NCI-H774 (cell line): Measurements from ENCODE around the gene MAP2K5.
"Not testable (repeated sequence)": the region's sequence is repeated elsewhere in the genome, so short reads cannot be mapped to it uniquely, and the experiment has no call there.

Experiments
- DNase-seq: peaks from one replicate; lab custom pipeline; 2025; lab: John Stamatoyannopoulos, UW

The MAP2K5 gene

DNA sequence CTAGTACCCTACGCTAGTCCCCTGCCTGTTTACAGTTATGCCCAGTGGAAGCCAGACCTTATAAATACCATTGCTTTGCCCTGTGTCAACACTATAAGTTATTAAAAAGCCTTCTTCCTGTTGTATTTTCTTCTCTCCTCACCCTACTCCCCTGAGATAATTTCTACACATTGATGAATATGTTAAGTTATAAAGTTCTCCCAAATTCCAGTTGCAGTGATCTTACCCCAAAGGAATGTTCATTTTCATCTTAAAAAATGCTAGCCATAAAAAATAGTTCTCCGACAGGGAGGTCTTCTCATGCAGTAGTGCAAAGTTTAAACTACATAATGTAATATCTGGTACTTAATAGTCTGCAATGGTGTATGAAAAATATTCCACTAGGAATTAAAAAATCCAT lies 58.6 kb downstream of the MAP2K5 start:
- DNase-seq = no peak

DNA sequence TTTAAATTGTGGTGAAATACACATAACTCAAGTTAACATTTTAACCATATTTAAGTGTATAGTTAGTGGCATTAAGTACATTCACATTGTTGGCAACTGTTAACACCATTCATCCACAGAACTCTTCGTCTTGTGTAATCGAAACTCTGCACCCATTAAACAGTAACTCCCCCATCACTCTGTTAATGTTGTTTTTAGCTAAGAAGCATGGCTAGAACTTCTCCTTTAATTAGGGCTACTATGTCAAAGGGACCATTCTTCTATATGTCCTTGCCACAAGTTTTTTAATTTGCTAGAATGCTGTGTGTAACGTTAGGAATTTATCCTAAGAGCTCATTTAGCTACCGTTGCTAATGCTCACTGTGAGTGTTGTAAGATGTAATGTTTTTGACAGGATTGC lies 60.6 kb downstream of the MAP2K5 start:
- no peak for DNase-seq

DNA sequence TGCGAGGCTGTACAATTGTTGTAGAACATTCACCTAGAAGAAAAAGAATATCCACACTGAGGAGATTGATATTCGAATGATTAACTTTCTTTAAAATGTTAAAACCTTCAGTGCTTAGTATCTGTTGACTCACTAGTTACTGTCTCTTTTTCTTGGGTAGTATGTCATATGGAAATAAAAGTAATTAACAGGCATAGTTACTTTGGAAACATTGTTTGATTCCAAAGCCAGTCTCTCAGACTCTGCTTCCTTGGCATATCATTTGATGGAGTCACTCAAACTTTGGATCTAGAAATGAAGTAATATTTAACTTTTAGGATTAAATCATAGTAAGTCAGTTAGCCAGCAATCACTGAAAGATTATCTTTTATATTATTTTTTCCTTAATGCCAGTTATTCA lies 63.4 kb downstream of the MAP2K5 start:
- no peak for DNase-seq

DNA sequence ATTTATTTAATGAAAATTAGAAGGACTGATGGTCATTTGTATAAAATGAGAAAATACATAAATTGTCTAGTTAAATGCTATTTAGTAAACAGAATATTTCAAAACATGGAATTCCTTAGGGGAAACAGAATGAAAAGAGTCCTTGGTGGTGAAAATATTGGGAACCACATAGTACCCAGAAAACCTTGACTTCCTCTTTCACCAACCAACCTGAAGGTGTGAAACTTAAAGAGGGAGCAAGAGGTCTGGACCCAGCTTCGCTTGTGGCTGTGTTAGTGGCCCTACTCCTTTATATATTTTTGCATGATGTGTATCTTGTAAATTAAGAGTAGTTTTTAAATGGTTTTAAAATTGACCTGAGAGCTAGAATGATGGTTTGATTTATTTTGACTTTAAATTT lies 64.2 kb downstream of the MAP2K5 start:
- no peak for DNase-seq

DNA sequence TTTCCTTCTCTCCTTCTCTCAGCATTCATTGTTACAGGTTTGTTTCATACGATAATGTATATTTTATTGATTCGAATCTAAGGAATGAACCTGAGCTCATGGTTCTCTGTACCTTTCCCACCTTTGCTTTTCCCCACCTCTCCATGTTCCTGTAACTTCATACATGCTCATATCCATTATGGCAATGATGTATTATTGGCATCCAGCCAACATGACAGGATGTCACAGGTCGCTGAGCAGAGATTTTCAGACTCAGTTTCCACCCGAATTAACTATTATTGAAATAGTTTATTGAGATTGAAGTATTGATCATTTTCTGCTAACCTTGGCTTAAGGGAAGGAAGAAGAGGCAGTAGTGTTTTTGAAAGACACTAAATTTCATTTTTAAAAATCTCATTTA lies 64.8 kb downstream of the MAP2K5 start:
- DNase-seq = no peak

DNA sequence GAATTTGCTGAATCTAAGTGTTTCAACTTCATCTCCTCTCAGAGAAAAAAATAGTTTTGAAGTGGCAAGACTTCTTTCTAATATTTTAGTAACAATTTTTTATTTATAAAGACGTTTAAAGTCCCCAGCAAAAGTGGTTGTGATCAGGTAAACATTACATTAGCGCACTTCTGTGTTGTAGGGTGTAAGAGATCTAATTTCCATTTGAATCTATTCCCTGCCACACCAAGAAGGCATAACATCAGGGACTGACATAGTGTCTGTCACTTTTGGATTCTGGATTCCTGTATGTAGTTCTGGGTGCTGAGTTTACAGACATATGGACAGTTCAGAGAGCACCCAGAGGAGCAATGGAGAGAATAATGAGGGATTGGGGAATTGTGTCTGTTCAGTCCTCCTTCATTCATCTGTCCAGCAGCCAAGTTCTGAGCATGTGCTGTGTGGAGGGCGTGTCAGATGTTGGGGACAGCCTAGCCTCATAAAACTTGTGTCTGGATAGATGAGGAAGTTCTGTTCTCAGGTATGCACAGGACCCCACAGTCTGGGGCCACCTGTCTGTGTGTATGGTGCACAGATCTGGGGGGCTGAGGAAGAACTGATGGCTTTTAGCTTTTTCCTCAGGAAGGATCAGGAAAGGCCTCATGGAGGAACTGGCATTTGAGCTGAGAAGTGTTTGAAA lies 65.6 kb downstream of the MAP2K5 start:
- DNase-seq = no peak

DNA sequence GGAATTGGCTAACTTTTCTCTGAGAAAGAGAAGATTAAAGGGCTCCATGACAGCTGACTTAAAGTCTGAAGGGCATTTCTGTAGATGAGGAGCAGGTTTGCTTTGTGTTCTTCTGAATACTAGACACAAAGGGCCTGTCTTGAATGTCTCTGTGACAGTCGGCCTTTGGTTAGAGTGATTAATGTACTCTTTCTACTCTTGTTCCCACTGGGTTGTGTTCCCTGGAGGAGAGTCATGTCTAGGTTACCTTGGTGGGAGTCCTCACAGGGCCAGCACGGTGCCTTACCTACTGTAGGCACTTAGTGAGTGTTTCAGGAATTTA lies 66.1 kb downstream of the MAP2K5 start:
- DNase-seq = no peak

DNA sequence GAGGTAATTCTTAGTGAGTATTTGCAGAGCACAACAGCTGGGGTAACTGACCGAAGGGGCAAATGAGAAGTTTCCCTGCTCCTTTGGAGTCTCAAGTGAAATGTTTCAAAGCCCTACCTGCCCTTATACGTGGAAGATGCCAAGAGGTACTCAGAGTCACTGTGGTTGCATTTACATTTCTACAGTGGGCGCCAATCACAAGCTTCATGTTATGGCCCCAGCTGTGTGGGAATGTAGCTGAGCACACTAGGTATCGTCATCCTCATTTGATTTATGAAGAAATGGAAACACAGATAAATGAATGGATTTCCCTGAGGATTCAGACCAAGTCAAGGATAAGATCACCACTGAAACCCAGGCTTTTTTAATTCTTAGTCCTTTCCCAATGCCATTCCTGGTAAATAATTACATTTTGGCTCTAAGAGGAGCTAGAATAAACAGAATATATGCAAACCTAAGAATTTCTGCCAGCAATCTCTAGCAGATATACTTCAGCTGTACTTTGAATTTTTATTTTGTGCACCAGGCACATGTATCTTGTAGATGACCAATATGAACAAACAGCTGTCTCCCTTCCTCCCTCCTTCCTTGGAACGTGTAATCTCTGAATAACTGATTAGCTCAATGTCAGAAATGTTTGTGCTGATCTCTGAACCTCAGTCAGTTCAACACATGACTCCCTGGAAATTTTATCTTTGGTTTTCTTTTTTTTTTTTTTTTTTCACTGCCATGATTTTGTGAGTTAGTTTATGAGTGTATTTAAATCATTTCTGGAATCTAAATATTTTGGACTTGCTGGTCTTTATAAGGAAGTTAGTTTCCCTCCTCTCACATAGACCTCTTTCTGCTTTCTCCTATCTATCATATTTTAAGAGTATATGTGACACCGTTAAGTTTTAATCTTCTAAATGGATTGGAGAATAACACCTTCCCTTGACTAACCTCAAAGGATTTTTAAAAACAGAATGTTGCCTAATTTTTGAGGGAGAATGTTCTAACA lies 69.2 kb downstream of the MAP2K5 start:
- DNase-seq = no peak

DNA sequence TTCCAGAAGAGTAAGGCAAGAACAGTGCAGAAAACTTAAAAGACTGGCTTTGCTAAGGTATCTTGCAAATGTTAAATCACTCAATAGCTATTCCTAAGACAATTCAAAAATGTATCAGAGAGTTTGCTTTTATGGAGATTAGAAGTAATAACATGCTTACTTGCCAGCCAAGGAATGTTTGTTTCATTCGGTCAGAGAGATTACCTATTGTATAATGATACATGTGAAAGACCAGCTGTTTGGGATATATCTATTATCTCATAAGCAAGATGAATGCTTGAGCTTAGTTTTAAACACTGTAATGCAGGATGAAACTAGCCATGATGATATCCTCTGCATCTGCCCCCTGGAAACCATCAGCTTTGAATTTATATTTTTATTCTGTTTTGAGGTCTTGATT lies 70.7 kb downstream of the MAP2K5 start:
- DNase-seq = no peak

DNA sequence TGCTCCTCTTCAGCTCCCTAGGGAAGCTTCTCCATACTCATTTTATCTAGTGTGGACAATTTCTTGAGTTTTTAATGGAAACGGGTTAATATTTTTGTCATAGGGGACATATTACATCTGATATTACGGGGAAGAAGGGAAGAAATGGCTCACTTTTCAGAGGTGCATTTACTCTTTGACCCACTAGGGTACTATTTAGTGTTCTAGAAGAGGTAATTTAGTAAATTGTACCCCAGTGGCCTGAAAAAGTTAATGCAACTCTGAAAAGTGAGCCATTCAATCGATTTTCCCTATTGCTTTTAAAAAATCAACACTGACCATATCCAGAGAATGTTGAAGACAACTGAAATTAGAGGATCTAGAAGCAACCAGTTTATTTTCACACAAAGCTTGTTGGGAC lies 71.2 kb downstream of the MAP2K5 start:
- DNase-seq = no peak

DNA sequence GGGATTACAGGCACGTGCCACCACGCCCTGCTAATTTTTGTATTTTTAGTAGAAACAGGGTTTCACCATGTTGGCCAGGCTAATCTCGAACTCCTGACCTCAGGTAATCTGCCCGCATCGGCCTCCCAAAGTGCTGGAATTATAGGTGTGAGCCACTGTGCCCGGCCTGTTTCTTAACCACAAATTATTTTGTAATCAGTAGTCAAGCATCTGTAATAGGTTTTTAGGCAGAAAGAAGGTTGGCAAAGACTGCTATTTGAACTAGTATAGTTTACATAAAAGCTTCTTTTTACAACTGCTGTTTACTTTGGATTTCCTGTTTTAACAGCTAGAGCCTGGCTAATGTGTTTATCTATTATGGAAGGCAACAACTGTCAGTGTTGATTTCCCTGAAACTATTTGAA lies 72.6 kb downstream of the MAP2K5 start:
- DNase-seq = peak; percentile 72

DNA sequence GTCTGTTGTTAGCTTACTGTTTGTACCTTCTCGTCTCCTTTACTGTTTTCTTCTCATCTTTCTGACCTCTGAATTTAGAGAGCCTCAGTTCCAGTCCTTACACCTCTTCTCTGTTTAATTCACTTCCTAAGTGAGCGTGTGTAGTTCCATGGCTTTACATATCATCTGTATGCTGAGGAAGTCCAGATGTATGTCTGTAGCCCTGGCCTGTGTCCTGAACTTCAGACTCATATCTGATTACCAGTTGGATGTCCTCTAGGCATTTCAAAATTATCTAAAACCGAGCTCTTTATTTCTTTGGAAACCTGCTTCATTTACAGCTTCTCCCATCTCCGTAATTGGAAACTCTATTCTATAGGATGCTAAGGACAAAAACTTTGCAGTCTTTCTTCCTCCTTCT lies 75.8 kb downstream of the MAP2K5 start:
- no peak for DNase-seq

DNA sequence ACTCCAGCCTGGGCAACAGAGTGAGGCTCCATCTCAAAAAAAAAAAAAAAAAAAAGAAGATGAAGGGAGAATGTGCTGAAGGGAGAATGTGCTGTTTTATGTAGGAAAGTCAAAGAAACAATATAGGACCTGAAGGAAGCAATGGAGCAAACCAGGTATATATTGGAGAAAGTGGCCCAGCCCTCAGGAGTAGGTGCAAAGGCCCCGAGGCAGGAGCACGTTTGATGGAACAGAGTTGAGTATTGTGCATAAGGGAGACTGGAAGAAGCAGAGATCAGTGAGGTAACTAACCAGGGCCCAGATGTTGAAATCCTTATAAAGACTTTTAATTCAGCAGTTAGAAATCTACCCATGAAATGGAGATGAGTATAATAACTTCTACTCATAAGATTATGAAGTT lies 79.6 kb downstream of the MAP2K5 start:
- DNase-seq = no peak

DNA sequence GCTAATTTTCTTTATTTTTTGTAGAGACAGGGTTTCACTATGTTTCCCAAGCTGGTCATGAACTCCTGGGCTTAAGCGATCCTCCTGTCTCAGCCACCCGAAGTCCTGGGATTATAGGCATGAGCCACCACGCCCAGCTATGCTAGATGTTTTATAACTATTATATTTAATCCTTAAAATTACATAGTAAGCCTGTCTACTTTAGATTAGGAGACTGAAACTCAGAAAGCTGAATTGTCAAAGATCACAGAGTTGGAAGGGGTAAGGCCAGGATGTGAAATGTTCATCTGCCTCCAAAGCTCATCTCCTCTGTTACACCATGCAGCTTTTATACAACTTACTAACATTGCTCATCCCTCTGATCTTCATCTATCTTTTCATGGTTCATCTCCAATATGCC lies 89.8 kb downstream of the MAP2K5 start:
- DNase-seq = no peak

DNA sequence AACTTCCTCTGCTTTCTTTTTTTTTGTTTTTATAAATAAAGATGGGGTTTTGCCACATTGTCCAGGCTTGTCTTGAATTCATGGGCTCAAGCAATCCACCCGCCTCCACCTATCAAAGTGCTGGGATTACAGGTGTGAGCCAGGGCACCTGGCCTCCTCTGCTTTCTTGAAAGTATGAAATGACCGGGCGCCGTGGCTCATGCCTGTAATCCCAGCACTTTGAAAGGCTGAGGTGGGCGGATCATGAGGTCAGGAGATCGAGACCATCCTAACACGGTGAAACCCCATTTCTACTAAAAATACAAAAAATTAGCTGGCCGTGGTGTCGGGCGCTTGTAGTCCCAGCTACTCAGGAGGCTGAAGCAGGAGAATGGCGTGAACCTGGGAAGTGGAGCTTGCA lies 93.4 kb downstream of the MAP2K5 start:
- not testable (repeated sequence) for DNase-seq

DNA sequence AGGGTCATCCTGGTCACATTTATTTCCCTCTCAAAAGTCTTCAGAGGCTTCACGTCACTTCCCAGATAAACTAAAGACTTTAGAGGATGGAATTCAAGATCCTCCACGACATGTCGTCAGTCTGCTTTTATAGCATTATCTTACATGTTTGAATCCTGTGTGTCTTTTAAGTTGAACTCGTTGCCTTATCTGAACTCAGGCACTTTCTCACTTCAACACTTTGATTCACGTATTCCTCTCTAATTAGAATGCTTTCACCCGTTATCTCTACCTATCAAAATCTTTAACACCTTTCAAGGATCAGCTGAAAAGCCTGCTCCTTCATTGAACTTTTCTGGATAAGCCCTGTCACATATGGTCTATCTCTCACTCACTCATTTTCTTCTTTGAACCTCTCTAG lies 97.1 kb downstream of the MAP2K5 start:
- no peak for DNase-seq

DNA sequence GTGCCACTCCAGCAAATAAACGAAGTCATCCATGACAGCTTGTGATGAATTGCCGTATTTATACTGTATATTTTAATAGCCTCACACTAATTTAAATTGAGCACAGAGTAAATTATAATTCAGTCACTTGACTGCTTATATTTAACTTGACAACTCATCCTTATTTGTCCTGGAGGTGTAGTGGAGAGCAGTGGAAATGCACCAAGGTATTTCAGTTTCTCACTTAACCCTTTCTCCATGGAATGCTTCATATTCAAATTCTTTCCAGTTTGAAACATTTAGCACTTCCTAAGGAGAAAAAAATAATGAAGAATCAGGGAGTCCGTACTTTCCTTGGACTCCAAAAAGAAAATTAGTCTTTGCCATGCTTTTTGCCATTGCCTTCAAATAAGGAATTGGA lies 99.0 kb downstream of the MAP2K5 start:
- peak; percentile 4 for DNase-seq

DNA sequence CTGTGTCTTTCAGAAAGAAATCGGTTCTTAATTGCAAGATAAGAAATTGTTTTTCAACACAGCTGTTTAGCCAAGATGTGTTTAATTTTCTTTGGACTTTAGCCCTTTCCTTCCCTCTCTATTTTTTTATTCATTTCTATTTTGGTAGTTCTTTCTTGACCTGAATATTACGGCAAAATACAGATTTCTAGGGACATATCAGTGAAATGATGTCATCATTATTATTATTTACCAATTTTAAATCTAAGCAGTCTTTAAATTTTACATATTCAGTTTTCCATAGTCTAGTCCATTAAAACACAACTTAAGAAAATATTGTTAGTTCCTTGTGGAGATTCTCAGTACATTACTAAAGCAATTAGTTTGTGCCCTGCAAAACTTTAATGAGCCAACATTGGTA lies 104.3 kb downstream of the MAP2K5 start:
- no peak for DNase-seq

DNA sequence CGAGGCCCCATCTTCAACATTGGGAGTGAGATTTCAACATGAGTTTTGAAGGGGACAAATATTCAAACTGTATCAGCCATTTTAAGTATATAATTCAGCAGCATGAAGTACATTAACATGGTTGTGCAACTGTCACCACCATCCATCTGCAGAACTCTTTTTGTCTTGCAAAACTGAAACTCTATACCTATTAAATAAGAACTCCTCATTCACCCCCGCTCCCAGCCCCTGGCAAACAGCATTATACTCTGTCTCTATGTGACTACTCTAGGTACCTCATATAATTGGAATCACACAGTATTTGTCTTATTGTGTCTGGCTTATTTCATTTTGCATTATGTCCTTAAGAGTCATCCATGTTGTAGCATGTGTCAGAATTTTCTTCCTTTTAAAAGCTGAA lies 110.1 kb downstream of the MAP2K5 start:
- DNase-seq = no peak

DNA sequence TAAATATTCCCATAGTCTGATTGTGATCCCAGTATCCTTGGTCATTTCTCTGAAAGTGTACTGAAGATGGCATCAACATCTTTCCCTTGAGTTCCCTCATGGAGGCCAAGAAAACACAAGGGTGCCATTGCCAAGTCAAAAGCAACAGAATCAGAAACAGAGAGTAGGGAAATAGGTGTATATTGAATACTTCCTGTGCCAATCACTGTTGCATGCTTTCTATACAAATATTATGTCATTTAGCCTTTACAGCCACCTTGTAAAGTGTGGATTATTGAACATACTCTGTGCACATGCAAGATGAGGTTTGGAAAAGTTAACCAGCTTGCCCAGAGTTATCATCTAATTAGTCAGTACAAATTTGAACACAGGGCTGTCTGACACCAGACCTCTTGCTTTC lies 117.9 kb downstream of the MAP2K5 start:
- DNase-seq = no peak

DNA sequence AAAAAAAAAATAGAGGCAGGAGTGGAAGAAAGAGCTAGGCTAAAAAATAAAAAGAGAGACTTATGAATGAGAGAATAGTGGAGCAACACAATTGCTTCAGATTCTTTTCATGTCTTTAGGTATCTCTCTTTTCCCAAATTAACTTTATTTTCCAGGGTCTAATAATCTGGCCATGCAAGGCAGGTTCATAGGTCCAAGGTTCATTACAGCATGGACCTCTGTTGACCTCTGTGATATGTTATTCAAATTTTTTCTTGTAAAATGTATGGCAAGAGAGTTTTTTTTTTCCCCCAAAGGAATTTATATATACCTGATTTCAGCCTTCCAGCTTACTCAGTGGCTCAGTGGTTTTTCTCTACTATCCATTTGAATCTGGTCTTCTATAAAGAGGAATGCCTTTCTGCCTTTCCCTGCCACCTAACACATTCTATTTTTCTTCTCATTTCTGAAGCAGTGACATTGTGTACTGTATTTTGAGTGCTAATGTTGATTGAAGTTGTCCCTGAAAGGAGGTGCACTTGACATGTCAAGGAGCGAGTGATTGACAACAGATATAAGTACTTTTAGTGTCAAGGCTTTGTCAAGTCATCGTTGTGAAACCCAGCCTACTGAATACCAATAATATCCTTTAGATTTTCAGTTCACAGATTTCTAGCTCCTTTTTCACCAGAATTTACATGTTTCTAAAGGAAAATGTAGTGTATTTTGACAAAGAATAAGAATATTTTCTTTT lies 118.5 kb downstream of the MAP2K5 start:
- no peak for DNase-seq

DNA sequence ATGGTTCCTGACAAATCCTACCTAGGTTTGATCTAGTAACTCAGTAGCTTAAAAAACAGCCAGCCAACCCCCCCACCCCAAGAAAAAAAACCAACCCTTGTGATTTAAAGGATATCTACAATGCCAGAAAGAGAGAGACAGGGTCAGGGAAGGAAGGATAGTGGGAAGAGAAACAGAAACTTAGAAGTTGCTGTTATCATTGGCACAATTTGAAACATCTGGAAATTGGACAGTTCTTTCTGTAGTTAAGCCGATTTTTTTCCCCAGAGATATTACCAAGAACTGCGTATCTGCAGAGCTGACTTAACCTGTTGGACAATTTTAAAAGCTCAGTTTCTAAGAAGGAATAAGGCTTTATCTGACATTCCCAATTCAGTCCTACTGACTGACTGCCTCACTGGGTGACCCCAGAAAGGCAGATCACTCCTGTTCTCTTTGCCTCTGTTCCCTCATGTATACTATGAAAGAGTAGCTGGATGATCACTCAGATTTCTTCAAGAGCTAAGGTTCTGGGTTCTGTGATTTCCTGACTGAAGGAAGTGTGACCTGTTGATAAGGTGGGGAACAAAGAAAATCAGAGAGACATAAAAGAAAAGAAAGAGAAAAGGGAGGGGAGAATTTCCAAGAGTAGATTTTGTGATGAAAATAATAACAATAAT lies 128.3 kb downstream of the MAP2K5 start:
- DNase-seq = no peak
